Mesenteric fat pad (tissue), 1 donor: ENCODE measurements around the gene ZFYVE28. TPM values are rescaled to one million over a fixed set of nuclear protein-coding genes. Genes with fewer than 3 reads are reported as not detected.
"Not testable (repeated sequence)": the region's sequence is repeated elsewhere in the genome, so short reads cannot be mapped to it uniquely, and the experiment has no call there.

Experiments used
- DNase-seq: peaks from one replicate; pipeline ENCODE4 v3.0.0-alpha.2; 2020; ENCODE audit warnings: low spot score
- long read RNA-seq: library from polyadenylated mRNA; unstranded; transcript quantifications from one replicate; pipeline ENCODE4 v2.0.0, GENCODE V29; 2020
- total RNA-seq: library from RNA; stranded (reverse); fragmentation: NEBNext Ultra II Directional; extraction: Animal tissue kit (Norgen Biotek cat#: 25700); gene quantifications from one replicate; pipeline ENCODE4 v1.2.1, GENCODE V29; 2021
- donor health status: DM: yes; HTN: yes; CAD: no.

ZFYVE28 gene
- 12.9 TPM for total RNA-seq
- long read RNA-seq, partial matches to known transcripts = 9 of 23 reads
- long read RNA-seq, other reads (novel, unspliced or antisense) = 13 of 23 reads

DNA sequence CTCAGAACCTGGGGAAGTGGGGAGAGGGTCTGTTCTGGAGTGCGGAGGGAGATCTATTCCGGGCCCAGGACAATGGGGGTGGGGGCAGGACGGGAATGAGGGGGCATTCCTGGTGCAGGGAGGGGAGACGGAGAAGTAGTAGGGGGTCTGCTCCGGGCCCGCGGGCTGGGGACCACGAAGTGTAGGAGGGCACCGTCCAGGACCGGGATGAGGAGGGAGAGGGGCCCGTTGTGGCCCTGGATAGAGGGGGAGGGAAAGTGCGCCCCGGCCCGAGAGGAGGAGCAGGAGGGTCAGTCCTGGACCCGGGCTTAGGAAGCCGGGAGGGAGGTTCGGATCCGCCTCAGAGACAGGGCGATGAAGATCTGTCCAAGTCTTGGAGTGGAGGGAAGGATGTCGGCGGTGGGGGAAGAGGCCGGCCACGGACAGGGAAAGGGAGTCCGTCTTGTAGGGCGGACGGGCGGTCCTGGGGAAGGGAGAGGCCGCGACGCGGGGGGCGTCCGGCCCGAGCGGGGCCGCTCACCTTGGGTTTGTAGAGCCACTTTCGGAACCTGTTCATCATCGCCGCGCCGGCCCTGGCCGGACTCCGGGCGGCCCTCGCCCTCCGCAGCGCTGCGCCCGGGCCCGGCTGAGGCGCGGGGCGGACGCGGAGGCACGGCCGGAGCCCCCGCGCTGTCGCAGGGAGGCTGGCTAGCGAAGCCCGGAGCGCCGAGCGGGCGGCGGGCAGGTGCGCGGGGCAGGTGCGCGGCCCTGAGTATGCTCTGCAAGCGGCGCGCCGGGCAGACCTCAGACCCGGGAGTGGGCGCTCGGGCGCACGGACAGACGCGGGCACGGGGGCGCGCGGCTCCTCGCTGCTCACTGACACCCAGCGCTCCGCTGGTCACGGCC is at the start of gene ZFYVE28:
Gene ZFYVE28 (minus strand): TSS at position 881 of the 885 bp plus-strand sequence. CDS start 322 bp downstream, at position 559.
- DNase-seq = no peak

DNA sequence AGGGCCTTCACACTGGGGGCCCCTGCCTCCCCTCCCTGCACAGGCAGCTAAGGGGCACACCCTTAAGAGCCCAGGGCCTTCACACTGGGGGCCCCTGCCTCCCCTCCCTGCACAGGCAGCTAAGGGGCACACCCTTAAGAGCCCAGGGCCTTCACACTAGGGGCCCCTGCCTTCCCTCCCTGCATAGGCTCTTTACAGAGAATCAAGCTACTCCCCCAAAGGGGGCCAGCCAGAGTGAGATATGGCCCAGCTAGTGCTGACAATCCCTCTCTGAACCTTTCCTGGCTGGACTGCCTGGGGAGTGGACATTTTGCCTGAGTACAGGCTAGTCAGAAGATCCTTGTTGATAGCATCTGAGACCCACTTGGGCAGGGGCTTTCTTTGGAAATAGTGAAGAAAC is 47.1 kb upstream of the ZFYVE28 start:
- DNase-seq = not testable (repeated sequence)

GRCh38 chr4:2465032-2465431 is 46.6 kb upstream of the ZFYVE28 start:
- DNase-seq = no peak

- no peak for DNase-seq
Observed at GRCh38 chr4:2462992-2463762, 44.7 kb upstream of the ZFYVE28 start.

DNA sequence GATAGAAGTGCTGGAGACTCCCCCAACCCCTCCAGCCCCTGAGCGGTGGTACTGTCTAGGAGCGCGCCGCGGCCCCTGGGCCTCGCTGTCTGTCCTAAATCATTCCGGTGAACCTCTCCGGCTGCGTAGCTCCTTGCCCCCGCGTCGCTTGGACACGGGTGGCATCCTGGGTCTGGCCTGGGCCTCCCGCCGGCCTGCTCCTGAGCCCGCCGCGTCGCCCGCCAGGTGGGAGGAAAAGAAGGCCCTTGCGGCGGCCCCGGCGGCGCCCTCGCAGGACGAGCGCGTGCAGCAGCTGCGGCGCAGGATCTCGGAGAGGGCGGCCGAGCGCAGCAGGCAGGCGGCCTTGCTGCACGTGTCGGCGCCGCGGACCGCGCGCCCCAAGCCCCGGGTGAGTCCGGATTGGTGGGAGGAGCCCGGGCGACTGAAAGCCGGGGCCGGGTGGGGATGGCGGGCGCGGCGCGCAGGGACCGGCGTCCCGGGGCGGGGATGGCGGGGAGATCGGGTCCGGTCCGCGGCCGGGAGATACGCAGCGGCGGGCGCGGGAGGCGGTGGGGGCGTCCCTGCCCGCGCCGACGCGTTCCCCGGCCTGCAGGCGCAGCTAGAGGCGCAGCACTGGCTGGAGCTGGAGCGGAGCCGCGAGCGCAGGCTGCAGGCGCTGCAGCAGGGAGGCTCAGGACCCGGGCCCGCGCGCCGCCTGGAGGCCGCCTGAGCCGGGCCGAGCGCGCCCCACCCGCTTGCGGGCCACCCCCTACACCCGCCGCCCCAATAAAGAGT is 44.0 kb upstream of the ZFYVE28 start:
- peak; percentile 59 for DNase-seq

DNA sequence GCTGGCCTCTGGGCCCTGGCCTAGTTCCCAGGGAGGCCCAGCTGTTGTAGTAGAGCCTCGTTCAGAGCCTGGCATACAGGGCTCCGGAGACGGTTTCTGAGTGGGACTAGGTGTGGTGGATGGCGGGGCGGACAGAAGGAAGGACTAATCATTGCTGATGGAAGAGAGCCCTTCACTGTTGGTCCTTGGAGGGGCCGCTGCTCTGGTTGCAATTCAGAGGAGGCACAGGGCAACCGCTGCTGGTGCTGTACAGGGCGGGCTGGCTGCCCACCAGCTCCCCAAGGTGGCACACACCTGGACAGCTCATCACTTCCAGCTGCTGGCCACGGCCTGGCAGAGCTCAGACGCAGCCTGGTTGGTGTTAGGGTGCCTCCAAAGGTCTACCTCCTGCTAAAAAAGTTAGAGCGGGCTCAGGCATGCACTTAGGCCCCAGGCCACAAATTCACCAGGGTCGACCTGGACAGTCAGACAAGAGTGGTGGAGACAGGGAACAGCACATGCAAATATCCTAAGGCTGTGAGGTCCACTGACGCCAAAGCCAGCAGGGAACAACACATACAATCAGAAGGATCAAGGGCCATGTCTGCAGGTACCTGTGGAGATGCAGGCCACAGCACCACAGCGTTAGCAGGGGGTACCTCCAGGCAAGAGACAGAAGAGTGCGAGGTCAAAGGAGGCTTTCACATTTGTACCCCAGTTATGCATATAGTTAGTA is 43.0 kb upstream of the ZFYVE28 start:
- peak; percentile 60 for DNase-seq

- DNase-seq = no peak
Observed at GRCh38 chr4:2459589-2460349, 41.3 kb upstream of the ZFYVE28 start.

DNA sequence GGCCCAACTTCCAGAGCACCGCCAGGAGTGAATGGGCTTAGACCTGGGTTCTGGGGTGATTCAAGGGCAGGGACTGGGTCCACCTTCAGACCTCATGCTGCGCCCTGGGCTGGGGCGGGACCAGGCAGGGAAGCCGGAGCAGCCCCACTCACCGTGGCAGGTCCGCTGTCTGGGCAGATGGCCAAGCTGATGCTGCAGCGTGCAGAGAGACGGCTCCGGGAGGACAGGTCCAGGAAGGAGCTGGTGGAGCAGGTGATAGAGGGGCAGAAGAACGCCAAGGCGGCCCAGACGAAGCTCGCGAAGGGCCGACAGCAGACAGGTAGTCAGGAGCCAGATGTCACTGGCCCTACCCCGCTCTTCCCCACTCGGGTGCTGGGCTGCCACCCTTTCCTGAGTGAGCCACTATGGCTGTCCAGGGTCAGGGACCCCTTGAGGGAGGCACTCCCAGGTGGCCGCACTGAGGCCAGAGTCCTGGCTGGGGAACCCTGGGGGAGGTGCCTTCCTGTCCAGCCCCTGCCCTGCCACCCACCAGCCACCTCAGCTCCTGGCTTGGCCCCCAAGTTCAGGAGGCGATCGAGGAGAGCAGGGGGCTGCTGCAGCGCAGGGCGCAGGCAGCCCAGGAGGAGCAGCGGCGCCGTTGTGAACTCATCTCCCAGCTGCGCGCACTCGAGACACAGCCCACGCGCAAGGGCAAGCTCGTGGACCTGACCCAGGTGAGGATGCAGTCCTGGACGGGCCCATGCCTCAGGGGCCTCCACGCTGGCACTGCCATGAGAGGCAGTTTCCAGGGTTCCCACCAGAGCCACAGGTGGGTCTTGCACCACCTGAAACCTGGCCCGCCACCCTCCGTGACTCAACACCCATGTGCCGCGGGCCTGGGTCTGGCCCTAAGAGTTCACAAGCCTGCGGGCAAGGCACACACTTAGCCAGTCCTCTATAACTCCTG is 40.4 kb upstream of the ZFYVE28 start:
- DNase-seq = no peak

GRCh38 chr4:2457481-2458295 is 39.2 kb upstream of the ZFYVE28 start:
- no peak for DNase-seq

- no peak for DNase-seq
Observed at GRCh38 chr4:2451821-2452785, 33.7 kb upstream of the ZFYVE28 start.

GRCh38 chr4:2451036-2451520 is 32.6 kb upstream of the ZFYVE28 start:
- no peak for DNase-seq

DNA sequence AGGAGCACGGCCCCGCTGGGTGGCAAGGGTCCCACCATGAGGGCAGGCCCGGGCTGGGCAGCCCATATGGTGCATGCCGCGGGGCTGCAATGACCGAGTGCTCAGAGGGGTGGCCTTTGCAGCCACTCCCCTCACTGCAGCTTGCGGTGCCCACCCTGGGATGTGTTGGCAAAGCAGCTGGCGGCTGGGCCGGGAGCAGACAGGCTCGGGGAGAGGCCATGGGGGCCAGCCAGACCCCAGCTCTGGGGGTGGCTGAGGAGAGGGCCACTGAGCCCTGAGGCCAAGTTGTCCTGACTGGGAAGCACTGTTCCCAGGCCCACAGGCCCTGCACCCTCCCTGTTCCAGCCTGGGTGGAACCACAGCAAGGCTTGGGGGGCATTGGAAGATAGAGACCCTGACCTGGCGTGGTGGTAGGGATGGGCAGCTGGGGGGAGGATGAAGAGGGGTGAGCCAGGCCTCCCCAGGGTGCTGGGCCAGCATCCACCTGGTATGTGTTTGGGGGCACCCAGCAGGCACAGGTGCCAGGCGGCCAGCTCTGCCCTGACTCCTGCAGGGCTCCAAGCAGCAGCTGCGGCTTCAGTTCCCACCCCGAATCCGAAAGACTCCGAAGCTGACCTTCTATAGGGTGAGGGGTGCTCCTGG is 32.1 kb upstream of the ZFYVE28 start:
- no peak for DNase-seq

GRCh38 chr4:2449511-2450392 is 31.3 kb upstream of the ZFYVE28 start:
- DNase-seq = no peak

- no peak for DNase-seq
Observed at GRCh38 chr4:2449051-2449450, 30.6 kb upstream of the ZFYVE28 start.

- no peak for DNase-seq
Observed at GRCh38 chr4:2448589-2448988, 30.1 kb upstream of the ZFYVE28 start.
